Heart right ventricle (tissue), 16 donors: Measurements from ENCODE around the gene PLTP. TPM values are rescaled to one million over a fixed set of nuclear protein-coding genes. Genes with fewer than 3 reads are reported as not detected.

ENCODE experiments used
- ATAC-seq, 8 donors: fragments of 200-7000 bp; cut with Tn5 transposase; one replicate each; pipeline ENCODE4 v1.9.1; 2020; ENCODE audit warnings: mild to moderate bottlenecking in 8 of 8, moderate library complexity in 8 of 8, moderate number of reproducible peaks in 1 of 8
- DNase-seq, 2 donors: peaks; one replicate each; pipeline ENCODE4 v3.0.0-alpha.2; 2020
- H3K27ac ChIP-seq, 10 donors: fragments of 200-600 bp; sonication (generic) in 2 of 10; one replicate each; pipeline versions ENCODE4 v1.5.0 to v1.8.0; 2020 to 2022; ENCODE audit warnings: mild to moderate bottlenecking in 3 of 10
- H3K27me3 ChIP-seq, 7 donors: fragments of 200-600 bp; one replicate each; pipeline ENCODE4 v1.8.0; 2021 to 2022; ENCODE audit warnings: mild to moderate bottlenecking in 2 of 7
- H3K36me3 ChIP-seq, 9 donors: fragments of 200-600 bp; sonication (generic) in 1 of 9; one replicate each; pipeline versions ENCODE4 v1.5.0 to v1.8.0; 2020 to 2022; ENCODE audit warnings: mild to moderate bottlenecking in 2 of 9
- H3K4me1 ChIP-seq, 9 donors: fragments of 200-600 bp; sonication (generic) in 1 of 9; one replicate each; pipeline versions ENCODE4 v1.5.0 to v1.8.0; 2020 to 2022; ENCODE audit warnings: mild to moderate bottlenecking in 4 of 9
- H3K4me3 ChIP-seq, 10 donors: fragments of 200-600 bp; sonication (generic) in 2 of 10; one replicate each; pipeline versions ENCODE4 v1.5.0 to v1.8.0; 2020 to 2022; ENCODE audit warnings: mild to moderate bottlenecking in 7 of 10, moderate library complexity in 2 of 10
- H3K9me3 ChIP-seq, 11 donors: fragments of 200-600 bp in 10 of 11; sonication (generic) in 2 of 11; one replicate each; pipeline versions ENCODE4 v1.5.0 to v1.8.0; 2013 to 2022; ENCODE audit warnings: mild to moderate bottlenecking in 2 of 11, control low read depth in 1 of 11, moderate library complexity in 1 of 11
- WGBS, 2 donors: extraction: QIAGEN DNeasy Blood & Tissue Kit; methylation state at CpG; one replicate each; pipeline ENCODE4 v1.1.7; 2013; ENCODE audit warnings: inconsistent platforms in 1 of 2; 5-methylcytosine and 5-hydroxymethylcytosine counted together
- intact Hi-C, 10 donors: fragments of 100-400 bp; cut with DNase I; formaldehyde crosslinking; loops; one replicate each; pipeline versions ENCODE4 v1.11.1 to v1.14.2; 2022
- polyA plus RNA-seq, 2 donors: library from polyadenylated mRNA; stranded (reverse); fragments of 200-250 nt; gene quantifications; one replicate each; pipeline ENCODE4 v1.2.3, GENCODE V29; 2013
- total RNA-seq, 10 donors: library from RNA; stranded (reverse); fragmentation: NEBNext Ultra II Directional in 3 of 10; extraction: Animal tissue kit (Norgen Biotek cat#: 25700) in 3 of 10; gene quantifications; one replicate each; pipeline versions ENCODE4 v1.2.1 to v1.2.4, GENCODE V29; 2021 to 2023
- TF ChIP-seq, protein P1 (sequence below), 9 donors: fragments of 200-600 bp; sonication (generic) in 2 of 9; IDR thresholded peaks; one replicate each; pipeline versions ENCODE4 v1.5.0 to v1.8.0; 2021 to 2022; ENCODE audit warnings: antibody characterized with exemption in 9 of 9, mild to moderate bottlenecking in 5 of 9, moderate library complexity in 1 of 9
- donor health status: Arrhythmogenic right ventricular cardiomyopathy.
- donor health status: ischemic (EF 13 %, LVEDD 7.1; RV severe dilation, severe dysfunction).
- donor health status: healthy with polysubstance abuse.
- donor health status: DM: no; HTN: yes; CAD: no.
- donor health status: DM: no; HTN: no; CAD: no.
- donor health status: ischemic (EF 25% LVEDD 6.9; RV normal size, moderate dysfunction).
- donor health status: ischemic (EF 25% LVEDD 5.7; RV mildly dilated, moderate dysfunction).
- donor health status: healthy.
- donor health status: DM: yes; HTN: yes; CAD: no.
- donor health status: Ischemic cardiomyopathy.
- donor health status: ischemic (EF 35%, LVEDD 5.7; RV mildly dilated, moderate dysfunction).
- donor health status: nonischemic (EF 11% LVEDD 7.7; RV severe dilation, severe dysfunction).
- donor health status: DM: yes; HTN: yes; CAD: no.
- donor health status: PGD.
- donor health status: ischemic (EF 29% LVEDD 5.4; RV normal size, mild dysfunction).
- donor health status: nonischemic (EF 23%, LVEDD 6.1; RV moderate dilation, normal function).

Gene PLTP
- total and polyA plus RNA-seq, 12 donors: 10.7 to 230 (median 40.4) TPM

DNA sequence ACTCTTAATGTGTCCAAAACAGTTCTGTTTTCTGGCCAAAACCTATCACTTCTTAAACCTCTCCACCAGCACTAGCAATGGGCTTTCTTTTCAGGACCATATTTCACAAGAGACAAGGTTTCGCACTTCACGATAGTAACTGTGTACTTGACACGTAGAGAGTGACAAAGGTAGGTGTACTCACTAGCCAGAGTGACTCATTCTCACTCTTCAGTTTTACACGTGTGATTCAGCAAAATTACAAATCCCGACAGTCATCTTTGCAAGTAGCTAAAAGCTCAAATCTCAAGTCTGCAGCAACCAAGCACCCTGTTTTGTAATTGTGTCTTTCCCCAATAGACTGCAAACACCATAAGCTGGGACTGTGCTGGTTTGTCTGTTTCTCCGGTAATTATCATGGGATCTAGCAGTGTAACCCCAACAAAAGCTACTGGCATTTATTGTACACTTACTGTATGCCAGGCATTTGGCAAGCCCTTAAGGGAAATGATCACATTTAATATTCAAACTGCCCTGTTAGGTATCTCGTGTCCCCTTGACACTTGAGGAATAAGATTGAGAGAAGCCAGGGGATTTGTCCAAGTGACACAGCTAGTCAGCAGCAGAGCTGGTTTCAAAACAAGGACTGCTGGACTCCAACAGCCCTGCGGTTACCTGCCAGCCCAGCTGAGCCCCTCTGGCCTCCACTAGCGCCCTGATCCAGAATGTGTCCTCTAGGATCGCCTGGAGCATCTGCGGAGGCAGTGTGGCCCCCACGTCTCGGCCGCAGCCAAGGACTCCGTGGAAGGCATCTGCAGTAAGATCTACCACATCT, 32.4 kb upstream of the PLTP start:
- 89 to 90% methylated on average over 15 of the region's 15 CpGs for WGBS, 2 donors
- TF ChIP-seq, protein P1, sequence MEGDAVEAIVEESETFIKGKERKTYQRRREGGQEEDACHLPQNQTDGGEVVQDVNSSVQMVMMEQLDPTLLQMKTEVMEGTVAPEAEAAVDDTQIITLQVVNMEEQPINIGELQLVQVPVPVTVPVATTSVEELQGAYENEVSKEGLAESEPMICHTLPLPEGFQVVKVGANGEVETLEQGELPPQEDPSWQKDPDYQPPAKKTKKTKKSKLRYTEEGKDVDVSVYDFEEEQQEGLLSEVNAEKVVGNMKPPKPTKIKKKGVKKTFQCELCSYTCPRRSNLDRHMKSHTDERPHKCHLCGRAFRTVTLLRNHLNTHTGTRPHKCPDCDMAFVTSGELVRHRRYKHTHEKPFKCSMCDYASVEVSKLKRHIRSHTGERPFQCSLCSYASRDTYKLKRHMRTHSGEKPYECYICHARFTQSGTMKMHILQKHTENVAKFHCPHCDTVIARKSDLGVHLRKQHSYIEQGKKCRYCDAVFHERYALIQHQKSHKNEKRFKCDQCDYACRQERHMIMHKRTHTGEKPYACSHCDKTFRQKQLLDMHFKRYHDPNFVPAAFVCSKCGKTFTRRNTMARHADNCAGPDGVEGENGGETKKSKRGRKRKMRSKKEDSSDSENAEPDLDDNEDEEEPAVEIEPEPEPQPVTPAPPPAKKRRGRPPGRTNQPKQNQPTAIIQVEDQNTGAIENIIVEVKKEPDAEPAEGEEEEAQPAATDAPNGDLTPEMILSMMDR (IDR thresholded peaks at IDR 0.05): no peak
- no peak overlapping the region for H3K4me3 ChIP-seq
- H3K27ac ChIP-seq: peak overlapping the region in 1 of 10 donors; percentile 36
- peaks cover 0 to 100% (median 81%) of the 10 kb centered on the region in 9 donors for H3K36me3 ChIP-seq
- H3K4me1 ChIP-seq: peaks cover 0 to 38% (median 0%) of the 10 kb centered on the region in 9 donors
- H3K27me3 ChIP-seq: no peaks in the 10 kb centered on the region
- intact Hi-C loops: loop anchor here in 1 of 10 donors (10.0 kb wide), 1 partner anchor 60 kb away; the partner anchor contains the start of genes SPATA25 and ZSWIM1
- DNase-seq (no peak), ATAC-seq (no peak)
- no peaks in the 10 kb centered on the region for H3K9me3 ChIP-seq

DNA sequence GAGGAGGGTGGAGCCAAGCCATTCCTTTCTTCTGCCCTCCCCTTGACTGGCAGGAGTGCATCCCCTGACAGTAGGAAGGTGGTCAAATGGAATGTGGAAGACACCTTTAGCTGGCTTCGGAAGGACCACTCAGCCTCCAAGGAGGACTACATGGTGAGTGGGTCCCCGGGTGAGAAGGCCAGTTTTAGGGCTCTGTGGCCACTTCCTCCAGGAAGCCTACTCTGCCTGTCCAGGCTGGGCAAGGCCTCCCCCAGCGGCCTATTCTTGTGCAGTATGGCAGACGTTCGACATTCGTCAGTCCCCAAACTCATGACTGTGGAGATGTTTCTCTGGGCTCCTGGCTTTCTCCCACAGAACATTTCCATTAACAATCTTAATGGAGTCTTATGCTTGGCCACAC, 31.7 kb upstream of the PLTP start:
- intact Hi-C loops: loop anchor here in 1 of 10 donors (10.0 kb wide), 1 partner anchor 59 kb away; the partner anchor contains the start of genes SPATA25 and ZSWIM1

DNA sequence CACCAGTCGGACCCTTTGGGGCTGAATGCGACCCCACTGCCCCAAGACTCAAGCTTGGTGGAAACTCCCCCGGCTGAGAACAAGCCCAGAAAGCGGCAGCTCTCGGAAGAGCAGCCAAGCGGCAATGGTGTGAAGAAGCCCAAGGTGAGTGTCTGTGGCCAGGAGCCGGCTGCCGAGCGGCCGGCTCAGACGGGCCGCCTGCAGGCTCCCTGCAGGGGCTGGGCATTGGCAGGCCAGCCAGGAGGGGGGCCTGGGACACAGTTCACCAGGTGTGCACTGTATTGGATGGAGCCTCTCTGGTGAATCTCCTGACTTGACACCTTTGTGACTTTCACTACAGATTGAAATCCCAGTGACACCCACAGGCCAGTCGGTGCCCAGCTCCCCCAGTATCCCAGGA, 28.5 kb upstream of the PLTP start:
- TF ChIP-seq, protein P1 (IDR thresholded peaks at IDR 0.05): no peak
- intact Hi-C loops: loop anchor here in 1 of 10 donors (10.0 kb wide), 1 partner anchor 56 kb away; the partner anchor contains the start of genes SPATA25 and ZSWIM1
- Histone ChIP-seq H3K36me3 (peaks cover 0 to 86% (median 70%) of the 10 kb centered on the region in 9 donors), H3K4me1 (peaks cover 0 to 44% (median 14%) of the 10 kb centered on the region in 9 donors), H3K4me3 (no peak overlapping the region), H3K27ac (no peak overlapping the region), H3K9me3 (no peaks in the 10 kb centered on the region), H3K27me3 (no peaks in the 10 kb centered on the region)
- ATAC-seq: no peak
- DNase-seq: no peak
- WGBS, 2 donors: 91 to 94% methylated on average over 13 of the region's 13 CpGs

More for the DNA sequence above, 31.7 kb upstream of the PLTP start:
- Histone ChIP-seq H3K27ac (peak overlapping the region in 1 of 10 donors; percentile 26), H3K36me3 (peaks cover 0 to 100% (median 80%) of the 10 kb centered on the region in 9 donors), H3K4me1 (peaks cover 0 to 38% (median 0%) of the 10 kb centered on the region in 9 donors), H3K27me3 (no peaks in the 10 kb centered on the region), H3K4me3 (no peak overlapping the region), H3K9me3 (no peaks in the 10 kb centered on the region)
- 92% methylated on average over 6 of the region's 6 CpGs for WGBS, 2 donors
- DNase-seq: no peak
- no peak for ATAC-seq
- TF ChIP-seq, protein P1 (IDR thresholded peaks at IDR 0.05): no peak

DNA sequence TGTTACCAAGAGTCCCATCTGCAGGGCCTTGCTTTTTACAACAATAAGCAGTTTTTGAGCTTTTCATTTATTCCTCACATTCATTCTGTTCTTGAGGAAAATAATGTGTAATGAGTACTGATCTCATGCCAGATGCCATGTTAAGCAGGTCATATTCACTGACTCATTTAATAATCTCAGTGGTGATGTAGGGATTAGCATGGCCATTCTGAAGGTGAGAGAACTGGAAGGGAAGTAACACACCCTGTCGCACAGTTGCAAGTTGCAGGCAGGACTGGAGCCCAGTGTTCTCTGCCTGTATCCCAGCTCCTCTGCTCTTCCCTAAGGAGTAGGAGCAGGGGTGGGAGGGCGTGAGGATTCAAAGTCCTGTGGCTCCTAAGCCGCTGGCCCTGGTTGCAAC, 28.1 kb upstream of the PLTP start:
- WGBS, 2 donors: 92 to 97% methylated on average over 3 of the region's 3 CpGs
- H3K36me3 ChIP-seq: peaks cover 0 to 82% (median 66%) of the 10 kb centered on the region in 9 donors
- intact Hi-C loops: loop anchor here in 1 of 10 donors (10.0 kb wide), 1 partner anchor 55 kb away; the partner anchor contains the start of genes SPATA25 and ZSWIM1
- no peak overlapping the region for H3K27ac ChIP-seq
- H3K27me3 ChIP-seq: no peaks in the 10 kb centered on the region
- TF ChIP-seq, protein P1 (IDR thresholded peaks at IDR 0.05): no peak
- no peak overlapping the region for H3K4me3 ChIP-seq
- no peaks in the 10 kb centered on the region for H3K9me3 ChIP-seq
- peaks cover 0 to 40% (median 14%) of the 10 kb centered on the region in 9 donors for H3K4me1 ChIP-seq
- no peak for DNase-seq
- ATAC-seq: no peak
